Activated effector memory CD4-positive, alpha-beta T cell treated with anti-CD3 and anti-CD28 coated beads, Interleukin-2, amount 50 U/mL, for 16 hours (primary cell): ENCODE measurements around the gene ATXN10.
"Not testable (repeated sequence)": the region's sequence is repeated elsewhere in the genome, so short reads cannot be mapped to it uniquely, and the experiment has no call there.

Experiments used
- DNase-seq: peaks from one replicate; pipeline ENCODE4 v3.0.0-alpha.2; 2020

Gene ATXN10

GRCh38 chr22:45714390-45714789 is 42.8 kb downstream of the ATXN10 start:
- not testable (repeated sequence) for DNase-seq

GRCh38 chr22:45717789-45718188 is 46.2 kb downstream of the ATXN10 start:
- DNase-seq = no peak

- DNase-seq = no peak
Observed at GRCh38 chr22:45718391-45718790, 46.8 kb downstream of the ATXN10 start.

- no peak for DNase-seq
Observed at GRCh38 chr22:45720839-45721378, 49.3 kb downstream of the ATXN10 start.

GRCh38 chr22:45722006-45722405 is 50.4 kb downstream of the ATXN10 start:
- DNase-seq = no peak

GRCh38 chr22:45726081-45726480 is 54.4 kb downstream of the ATXN10 start:
- no peak for DNase-seq

- no peak for DNase-seq
Observed at GRCh38 chr22:45731041-45731797, 59.6 kb downstream of the ATXN10 start.

- no peak for DNase-seq
Observed at GRCh38 chr22:45731798-45732495, 60.3 kb downstream of the ATXN10 start.

GRCh38 chr22:45735273-45735672 is 63.6 kb downstream of the ATXN10 start:
- DNase-seq = no peak

- DNase-seq = no peak
Observed at GRCh38 chr22:45738206-45738605, 66.6 kb downstream of the ATXN10 start.

- DNase-seq = no peak
Observed at GRCh38 chr22:45740236-45740635, 68.6 kb downstream of the ATXN10 start.

GRCh38 chr22:45742866-45743450 is 71.3 kb downstream of the ATXN10 start:
- no peak for DNase-seq

- DNase-seq = no peak
Observed at GRCh38 chr22:45743687-45744086, 72.1 kb downstream of the ATXN10 start.

- no peak for DNase-seq
Observed at GRCh38 chr22:45744442-45744841, 72.8 kb downstream of the ATXN10 start.

GRCh38 chr22:45750626-45751025 is 79.0 kb downstream of the ATXN10 start:
- DNase-seq = no peak

GRCh38 chr22:45752036-45752435 is 80.4 kb downstream of the ATXN10 start:
- no peak for DNase-seq

GRCh38 chr22:45754822-45755221 is 83.2 kb downstream of the ATXN10 start:
- no peak for DNase-seq

- DNase-seq = no peak
Observed at GRCh38 chr22:45756558-45756957, 84.9 kb downstream of the ATXN10 start.

- no peak for DNase-seq
Observed at GRCh38 chr22:45757068-45757467, 85.4 kb downstream of the ATXN10 start.

GRCh38 chr22:45757936-45758335 is 86.3 kb downstream of the ATXN10 start:
- no peak for DNase-seq

- no peak for DNase-seq
Observed at GRCh38 chr22:45758603-45759002, 87.0 kb downstream of the ATXN10 start.

GRCh38 chr22:45760682-45761081 is 89.0 kb downstream of the ATXN10 start:
- no peak for DNase-seq

GRCh38 chr22:45762545-45763235 is 91.1 kb downstream of the ATXN10 start:
- no peak for DNase-seq
